ENCODE data around the gene GNAQ. TPM values are rescaled to one million over a fixed set of nuclear protein-coding genes. Genes with fewer than 3 reads are reported as not detected.

GNAQ gene
- total RNA-seq, 1 donor: 53.1 TPM

DNA sequence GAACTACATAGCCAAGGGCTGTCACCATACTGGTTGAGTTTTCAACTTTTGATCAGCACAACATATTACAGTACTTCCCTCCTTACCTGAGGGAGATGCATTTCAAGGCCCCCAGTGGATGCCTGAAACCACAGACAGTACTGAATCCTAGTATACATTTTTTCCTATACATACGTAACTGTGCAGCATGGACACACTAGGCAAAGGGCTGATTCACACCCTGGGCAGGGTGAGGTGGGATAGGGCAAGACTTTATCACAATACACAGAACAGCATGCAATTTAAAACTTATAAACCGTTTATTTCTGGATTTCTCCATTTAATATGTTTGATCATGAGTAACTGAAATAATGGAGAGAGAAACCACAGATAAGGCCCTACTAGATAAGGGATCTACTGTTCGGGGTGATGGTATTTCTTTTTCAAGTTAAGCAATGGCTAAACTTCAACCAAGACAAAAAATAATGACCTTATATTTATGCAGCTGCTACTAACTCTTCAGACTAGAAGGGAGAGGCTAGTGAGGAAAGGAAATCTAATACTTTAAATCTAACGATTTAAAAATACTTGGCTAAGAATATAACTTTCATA lies 196.6 kb downstream of the GNAQ start:
- DNase-seq (ENCODE audit: low read depth): no peak
- no peak for TF ChIP-seq CTCF (IDR thresholded peaks at IDR 0.05; ENCODE audit: insufficient read depth, low read depth, low read length)
- no peak overlapping the region for H3K4me3 ChIP-seq (ENCODE audit: low read depth, low read length)

- no peak overlapping the region for H3K4me3 ChIP-seq (ENCODE audit: low read depth, low read length)
- no peak for TF ChIP-seq CTCF (IDR thresholded peaks at IDR 0.05; ENCODE audit: insufficient read depth, low read depth, low read length)
- no peak for DNase-seq (ENCODE audit: low read depth)
Measured at GRCh38 chr9:77833561-77834429, 197.8 kb downstream of the GNAQ start.

DNA sequence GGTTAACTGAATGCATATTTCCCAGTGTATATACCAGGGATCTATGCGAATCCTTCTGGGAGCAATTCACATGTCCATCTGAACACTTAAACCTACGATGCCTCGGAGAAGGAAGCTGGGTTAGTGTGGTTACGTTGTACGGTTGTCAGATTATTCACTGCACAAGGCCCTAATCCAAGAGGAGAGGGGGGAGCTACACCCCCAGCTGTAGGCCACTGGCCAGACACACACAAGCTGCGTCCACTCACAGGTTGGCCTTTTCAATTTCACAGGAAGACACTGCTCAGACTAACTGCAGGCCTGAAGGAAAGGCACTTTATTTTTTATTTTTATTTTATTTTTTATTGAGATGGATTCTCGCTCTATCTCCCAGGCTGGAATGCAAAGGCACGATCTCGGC lies 199.0 kb downstream of the GNAQ start:
- no peak for DNase-seq (ENCODE audit: low read depth)
- H3K4me3 ChIP-seq (ENCODE audit: low read depth, low read length): no peak overlapping the region
- TF ChIP-seq CTCF (IDR thresholded peaks at IDR 0.05; ENCODE audit: insufficient read depth, low read depth, low read length): no peak

- no peak for DNase-seq (ENCODE audit: low read depth)
- no peak overlapping the region for H3K4me3 ChIP-seq (ENCODE audit: low read depth, low read length)
- TF ChIP-seq CTCF (IDR thresholded peaks at IDR 0.05; ENCODE audit: insufficient read depth, low read depth, low read length): no peak
Measured at GRCh38 chr9:77831781-77832180, 199.8 kb downstream of the GNAQ start.

- H3K4me3 ChIP-seq (ENCODE audit: low read depth, low read length): no peak overlapping the region
- peak; percentile 55 for DNase-seq (ENCODE audit: low read depth)
- no peak for TF ChIP-seq CTCF (IDR thresholded peaks at IDR 0.05; ENCODE audit: insufficient read depth, low read depth, low read length)
Measured at GRCh38 chr9:77830618-77831285, 200.9 kb downstream of the GNAQ start.

GRCh38 chr9:77829420-77829819 lies 202.2 kb downstream of the GNAQ start:
- TF ChIP-seq CTCF (IDR thresholded peaks at IDR 0.05; ENCODE audit: insufficient read depth, low read depth, low read length): no peak
- no peak for DNase-seq (ENCODE audit: low read depth)
- H3K4me3 ChIP-seq (ENCODE audit: low read depth, low read length): no peak overlapping the region

Data from fibroblast of villous mesenchyme (primary cell).